NCI-H82 (cell line): ENCODE data around the gene SLX9.

Source experiments
- DNase-seq: peaks from one replicate; lab custom pipeline; 2025; lab: John Stamatoyannopoulos, UW

Gene SLX9

GRCh38 chr21:44930543-44930981 lies 9.3 kb upstream of the SLX9 start:
- no peak for DNase-seq

DNA sequence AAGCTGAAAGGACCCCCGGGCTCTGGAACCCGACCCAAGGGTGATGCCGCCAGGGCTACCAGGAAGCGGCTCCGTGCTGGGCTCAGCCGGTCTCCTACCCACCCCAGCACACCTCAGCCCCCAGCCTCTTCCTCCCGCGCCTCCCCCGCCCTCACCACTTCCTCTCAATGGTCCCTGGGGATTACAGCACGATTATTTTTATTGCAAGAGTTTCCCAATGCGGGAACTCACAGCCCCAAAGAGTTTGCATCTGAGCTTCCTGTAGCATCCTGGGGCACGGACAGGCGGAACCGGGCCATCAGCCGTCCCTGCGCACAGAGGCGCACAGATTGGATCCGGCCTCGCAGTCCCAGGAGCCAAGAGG lies 8.7 kb upstream of the SLX9 start:
- no peak for DNase-seq

GRCh38 chr21:44931501-44932407 lies 8.1 kb upstream of the SLX9 start:
- no peak for DNase-seq

- DNase-seq: peak; percentile 23
Measured at GRCh38 chr21:44932408-44933181, 7.2 kb upstream of the SLX9 start.

DNA sequence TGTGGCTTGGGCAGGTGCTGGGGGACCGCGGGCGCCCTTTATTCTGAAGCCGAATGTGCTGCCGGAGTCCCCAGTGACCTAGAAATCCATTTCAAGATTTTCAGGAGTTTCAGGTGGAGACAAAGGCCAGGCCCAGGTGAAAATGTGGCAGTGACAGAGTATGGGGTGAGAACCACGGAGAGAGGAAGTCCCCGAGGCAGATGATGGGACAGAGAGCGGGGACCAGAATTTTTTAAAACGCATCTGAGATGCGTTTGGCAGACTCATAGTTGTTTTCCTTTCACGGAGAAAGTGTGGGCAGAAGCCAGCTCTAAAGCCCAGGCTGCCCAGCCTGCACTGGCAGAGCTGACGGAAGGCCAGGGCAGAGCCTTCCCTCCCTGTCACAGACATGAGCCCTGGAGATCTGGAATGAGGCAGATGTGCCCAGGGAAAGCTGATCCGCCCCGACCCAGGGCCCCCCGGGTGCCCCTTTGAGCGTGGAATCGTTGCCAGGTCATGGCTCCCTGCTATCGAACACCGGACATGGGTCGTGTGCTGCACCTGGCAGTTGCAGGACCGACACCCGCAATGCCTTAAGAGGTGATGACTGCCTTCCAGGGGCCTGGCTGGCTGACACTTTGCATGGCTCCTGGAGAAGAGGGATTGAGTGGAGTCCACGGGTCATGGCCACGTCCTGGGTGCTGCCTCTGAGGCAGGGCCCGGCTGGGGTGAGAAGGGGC lies 6.5 kb upstream of the SLX9 start:
- DNase-seq: no peak

- DNase-seq: no peak
Measured at GRCh38 chr21:44933918-44934260, 5.9 kb upstream of the SLX9 start.

- DNase-seq: no peak
Measured at GRCh38 chr21:44934276-44934675, 5.6 kb upstream of the SLX9 start.

- DNase-seq: no peak
Measured at GRCh38 chr21:44934797-44935532, 4.9 kb upstream of the SLX9 start.

DNA sequence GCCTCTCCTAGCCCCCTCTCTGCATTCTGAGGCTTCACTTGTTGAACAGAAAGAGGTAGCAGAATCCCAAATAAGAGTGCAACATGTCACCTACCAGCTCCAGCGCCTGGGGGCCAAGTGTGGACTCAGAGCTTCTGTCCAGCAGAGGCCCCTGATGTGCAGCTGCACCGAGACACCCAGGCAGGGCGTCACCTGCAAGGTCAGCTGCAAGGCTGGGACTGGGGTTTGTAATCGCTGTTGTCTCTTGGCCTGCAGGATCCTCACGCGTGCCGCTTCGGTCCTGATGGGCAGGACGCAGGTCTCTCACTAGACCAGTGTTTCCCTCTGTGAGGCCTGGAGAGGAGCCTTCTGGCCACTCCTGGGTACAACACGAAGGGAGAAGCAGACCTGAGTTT lies 4.3 kb upstream of the SLX9 start:
- DNase-seq: no peak

- DNase-seq: no peak
Measured at GRCh38 chr21:44938772-44939531, 877 bp upstream of the SLX9 start.

- DNase-seq: no peak
Measured at GRCh38 chr21:44940116-44940631, 345 bp downstream of the SLX9 start.

GRCh38 chr21:44941567-44941966 lies 1.7 kb downstream of the SLX9 start:
- no peak for DNase-seq

GRCh38 chr21:44942566-44942965 lies 2.7 kb downstream of the SLX9 start:
- DNase-seq: no peak

- no peak for DNase-seq
Measured at GRCh38 chr21:44943005-44943685, 3.3 kb downstream of the SLX9 start.

DNA sequence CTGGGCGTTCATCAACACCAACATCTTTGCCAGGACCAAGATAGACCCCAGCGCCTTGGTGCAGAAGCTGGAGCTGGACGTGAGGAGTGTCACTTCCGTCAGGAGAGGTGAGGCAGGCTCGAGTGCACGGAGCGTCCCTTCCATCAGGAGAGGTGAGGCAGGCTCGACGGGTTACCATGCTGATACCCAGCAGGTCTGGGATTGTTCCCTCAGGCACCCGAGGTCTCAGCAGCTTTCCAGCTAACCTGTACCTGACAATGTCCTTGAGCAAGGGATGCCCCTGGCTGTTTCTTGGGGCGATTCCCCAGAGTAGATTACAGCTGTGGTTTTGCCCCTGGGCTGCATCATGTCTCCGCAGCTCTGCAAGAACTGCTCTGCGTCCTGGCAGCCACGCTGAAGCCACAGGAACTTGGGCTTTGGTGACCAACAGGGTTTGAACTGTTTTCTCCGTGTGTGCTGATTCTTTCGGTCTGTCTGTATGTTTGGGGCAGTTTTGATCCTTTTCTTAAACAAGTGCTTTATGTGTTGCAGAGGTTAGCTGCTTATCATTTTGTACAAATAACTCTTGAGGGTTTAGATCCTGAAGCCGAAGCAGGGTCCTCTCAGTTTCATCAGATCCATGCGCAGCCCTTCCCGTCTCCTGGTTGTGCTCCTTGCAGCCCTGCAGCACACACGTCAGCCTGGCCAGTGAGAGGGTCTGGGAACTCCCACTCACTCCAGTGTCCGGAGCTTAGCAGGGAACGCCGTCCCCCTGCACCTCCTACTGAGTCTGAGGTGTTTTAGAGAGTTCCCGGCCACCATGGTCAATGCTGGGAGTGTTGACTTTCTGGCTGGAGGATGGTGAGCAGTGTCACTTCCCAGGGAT lies 4.1 kb downstream of the SLX9 start:
- DNase-seq: no peak

- DNase-seq: no peak
Measured at GRCh38 chr21:44944596-44944995, 4.8 kb downstream of the SLX9 start.

GRCh38 chr21:44946254-44947041 lies 6.6 kb downstream of the SLX9 start:
- no peak for DNase-seq

DNA sequence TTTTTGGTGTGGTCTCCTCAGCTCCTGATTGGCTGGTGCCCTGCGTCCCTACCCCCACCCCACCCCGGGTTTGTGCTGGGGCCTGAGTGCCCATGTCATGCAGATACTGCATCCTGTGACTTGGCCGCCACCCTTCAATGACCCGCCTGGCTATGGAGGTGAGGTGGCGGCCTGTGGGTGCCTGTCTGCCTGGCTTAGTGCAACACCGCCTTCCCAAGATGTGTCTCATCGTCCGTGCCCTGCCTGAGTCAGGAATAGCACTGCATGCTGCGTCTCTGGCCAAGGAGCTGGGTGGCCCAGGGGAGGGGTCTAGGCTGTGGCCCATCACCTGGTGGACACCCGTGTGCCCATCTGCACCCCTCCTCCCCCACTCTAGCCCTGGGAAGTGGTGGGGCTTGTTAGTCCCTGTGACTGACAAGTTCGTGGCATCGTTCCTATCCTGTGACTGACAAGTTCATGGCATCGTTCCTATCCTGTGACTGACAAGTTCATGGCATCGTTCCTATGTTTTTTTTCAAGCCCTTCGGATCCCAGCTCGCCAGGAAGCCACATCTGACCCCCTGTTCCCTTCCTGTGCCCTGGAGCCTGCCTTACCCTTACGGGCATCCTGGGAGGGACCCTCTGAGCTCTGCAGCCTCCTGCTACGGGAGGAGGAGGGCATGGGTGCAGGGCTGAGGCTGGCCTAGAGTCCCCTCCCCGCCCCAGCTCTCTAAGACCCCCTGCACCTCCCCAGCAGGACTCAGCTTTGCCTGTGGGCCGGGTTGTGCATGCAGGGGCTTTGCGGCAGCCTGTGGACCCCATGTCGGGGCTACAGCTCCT lies 7.5 kb downstream of the SLX9 start:
- no peak for DNase-seq
